Panc1 (cell line): ENCODE measurements around the gene TMEM154. TPM values are rescaled to one million over a fixed set of nuclear protein-coding genes. Genes with fewer than 3 reads are reported as not detected.

ENCODE experiments used
- ATAC-seq: fragments of 200-7000 bp; cut with Tn5 transposase; 2 replicates; pipeline ENCODE4 v1.9.1; 2020; ENCODE audit warnings: mild to moderate bottlenecking, moderate library complexity
- BruUV-seq: library from RNA; stranded (reverse); fragments of 400-500 nt; replicated peaks from 2 replicates; lab custom pipeline; 2021; lab: Mats Ljungman, UMichigan
- CTCF ChIA-PET: fragments of 300-600 bp; sonication (Branson Sonifier 250); formaldehyde crosslinking; loops from one replicate; lab custom pipeline; 2022; ENCODE audit warnings: antibody characterized with exemption; lab: Charles Lee
- POLR2A ChIA-PET: fragments of 300-600 bp; sonication (Branson Sonifier 250); formaldehyde crosslinking; loops from one replicate; lab custom pipeline; 2022; ENCODE audit warnings: antibody characterized with exemption; lab: Charles Lee
- DNase-seq: peaks from one replicate; pipeline ENCODE4 v3.0.0-alpha.2; 2010; ENCODE audit warnings: low read depth, low spot score
- H3K27ac ChIP-seq: 2 replicates; pipeline ENCODE4 v1.5.1; 2011; ENCODE audit warnings: mild to moderate bottlenecking, low read length, inconsistent platforms
- H3K27me3 ChIP-seq: fragments of 200-500 bp; sonication (Bioruptor generic); 2 replicates; pipeline ENCODE4 v1.6.0; 2014; ENCODE audit warnings: low read length, inconsistent platforms; ENCODE audit not compliant: control insufficient read depth, insufficient read depth
- H3K36me3 ChIP-seq: fragments of 200-500 bp; sonication (Bioruptor generic); 2 replicates; pipeline ENCODE4 v1.5.1; 2014; ENCODE audit warnings: inconsistent platforms, mild to moderate bottlenecking, low read length, moderate library complexity; ENCODE audit not compliant: control insufficient read depth, insufficient read depth
- H3K4me1 ChIP-seq: 2 replicates; pipeline ENCODE4 v1.5.1; 2011; ENCODE audit warnings: inconsistent platforms, mild to moderate bottlenecking, low read length, moderate library complexity; ENCODE audit not compliant: control insufficient read depth, insufficient read depth
- H3K4me3 ChIP-seq, 2 experiments: 2 replicates each; pipeline ENCODE4 v1.5.1; 2011 to 2012; ENCODE audit warnings: low read depth in 2 of 2, low read length in 2 of 2, mild to moderate bottlenecking in 2 of 2, inconsistent platforms in 1 of 2, moderate library complexity in 1 of 2
- H3K9me3 ChIP-seq: fragments of 200-500 bp; sonication (Bioruptor generic); 2 replicates; pipeline ENCODE4 v1.5.1; 2014; ENCODE audit warnings: low read depth, mild to moderate bottlenecking, inconsistent platforms, low read length, moderate library complexity; ENCODE audit not compliant: control insufficient read depth, insufficient read depth
- CTCF ChIP-seq: fragments of 450-650 bp; IDR thresholded peaks from 2 replicates; pipeline ENCODE4 v1.5.1; 2017; ENCODE audit warnings: mild to moderate bottlenecking
- POLR2AphosphoS5 ChIP-seq: IDR thresholded peaks from 2 replicates; pipeline ENCODE4 v1.6.1; 2012; ENCODE audit warnings: mild to moderate bottlenecking, low read depth, low read length, moderate library complexity
- REST ChIP-seq, 2 experiments: IDR thresholded peaks; 2 replicates each; pipeline ENCODE4 v1.6.1; 2011 to 2012; ENCODE audit warnings: low read depth in 2 of 2, control low read depth in 1 of 2, low read length in 1 of 2, mild to moderate bottlenecking in 1 of 2, moderate library complexity in 1 of 2; ENCODE audit not compliant: insufficient read depth in 1 of 2
- SIN3A ChIP-seq: IDR thresholded peaks from 2 replicates; pipeline ENCODE4 v1.6.1; 2012; ENCODE audit warnings: low read depth, mild to moderate bottlenecking, low read length, moderate library complexity, borderline replicate concordance; ENCODE audit not compliant: insufficient read depth
- TCF7L2 ChIP-seq: IDR thresholded peaks from 2 replicates; pipeline ENCODE4 v1.6.1; 2011; ENCODE audit warnings: mild to moderate bottlenecking, low read depth, low read length, inconsistent platforms
- in situ Hi-C: cut with HindIII; loops from 2 replicates; pipeline ENCODE4 v1.10.0; 2016; ENCODE audit warnings: low sequenced_read_pairs, low pct_unique_long_range_greater_than_20kb
- intact Hi-C: fragments of 100-400 bp; cut with micrococcal nuclease; formaldehyde crosslinking; loops from one replicate; pipeline ENCODE4 v1.10.0; 2022; ENCODE audit not compliant: unreplicated experiment
- total RNA-seq: library from RNA; stranded (reverse); gene quantifications from one replicate; pipeline ENCODE4 v1.2.1, GENCODE V29; 2021; ENCODE audit not compliant: unreplicated experiment

Gene TMEM154
- total RNA-seq, 1 experiment from 2014 or later: 0.15 TPM

- TF ChIP-seq TCF7L2 (no peak), POLR2AphosphoS5 (no peak), SIN3A (no peak), REST (IDR thresholded peaks at IDR 0.05; ENCODE audit: insufficient read depth in 1 of 2, low read depth in 2 of 2, low read length in 1 of 2) (no peak), CTCF (no peak)
- ATAC-seq (no peak), DNase-seq (no peak)
- peaks cover 2% of the 10 kb centered on the region; the same call in 1 of the 2 replicates for H3K27me3 ChIP-seq
- no peaks in the 10 kb centered on the region for H3K36me3 ChIP-seq
- BruUV-seq: no TSS peak
- no peaks in the 10 kb centered on the region for H3K4me1 ChIP-seq
- intact Hi-C loops (no loop called here), in situ Hi-C loops (no loop called here)
- no peaks in the 10 kb centered on the region for H3K9me3 ChIP-seq
- H3K4me3 ChIP-seq: no peak overlapping the region
- no peak overlapping the region for H3K27ac ChIP-seq
- POLR2A ChIA-PET: no interaction called here
- CTCF ChIA-PET: no interaction called here
Observed at GRCh38 chr4:152724494-152724893, 44.7 kb upstream of the TMEM154 start.

GRCh38 chr4:152723236-152723635, 43.4 kb upstream of the TMEM154 start:
- no peak for TF ChIP-seq SIN3A
- no peak for TF ChIP-seq REST (IDR thresholded peaks at IDR 0.05; ENCODE audit: insufficient read depth in 1 of 2, low read depth in 2 of 2, low read length in 1 of 2)
- no peak for TF ChIP-seq TCF7L2
- no peak for TF ChIP-seq POLR2AphosphoS5
- TF ChIP-seq CTCF: no peak

More at GRCh38 chr4:152723236-152723635, 43.4 kb upstream of the TMEM154 start:
- BruUV-seq: no TSS peak
- Histone ChIP-seq H3K36me3 (no peaks in the 10 kb centered on the region), H3K9me3 (no peaks in the 10 kb centered on the region), H3K27ac (no peak overlapping the region), H3K27me3 (no peaks in the 10 kb centered on the region), H3K4me1 (no peaks in the 10 kb centered on the region), H3K4me3 (no peak overlapping the region)
- ATAC-seq (no peak), DNase-seq (no peak)
- in situ Hi-C loops (no loop called here), intact Hi-C loops (no loop called here)
- CTCF ChIA-PET: no interaction called here
- POLR2A ChIA-PET: no interaction called here
